GM23248 (cell line): ENCODE results near the gene PDE3B. TPM values are rescaled to one million over a fixed set of nuclear protein-coding genes. Genes with fewer than 3 reads are reported as not detected.

Experiments
- DNase-seq: peaks from one replicate; pipeline ENCODE4 v3.0.0-alpha.2; 2015
- H2AFZ ChIP-seq: fragments of 200-600 bp; sonication (generic); 2 replicates; pipeline ENCODE4 v1.6.1; 2016; ENCODE audit warnings: antibody characterized with exemption
- H3F3A ChIP-seq: fragments of 200-600 bp; sonication (generic); 2 replicates; pipeline ENCODE4 v1.6.1; 2016; ENCODE audit warnings: mild to moderate bottlenecking, antibody characterized with exemption, mixed run types; ENCODE audit not compliant: insufficient read depth
- H3K27ac ChIP-seq: fragments of 200-600 bp; sonication (generic); 2 replicates; pipeline ENCODE4 v1.5.1; 2016; ENCODE audit warnings: mild to moderate bottlenecking
- H3K27me3 ChIP-seq: fragments of 200-600 bp; sonication (generic); replicated peaks from 2 replicates; pipeline ENCODE4 v1.6.1; 2016; ENCODE audit warnings: mild to moderate bottlenecking; ENCODE audit not compliant: insufficient read depth
- H3K36me3 ChIP-seq: fragments of 200-600 bp; sonication (generic); 2 replicates; pipeline ENCODE4 v1.6.1; 2016; ENCODE audit warnings: low read depth, mild to moderate bottlenecking
- H3K4me1 ChIP-seq: fragments of 200-600 bp; sonication (generic); 2 replicates; pipeline ENCODE4 v1.6.1; 2016; ENCODE audit warnings: mild to moderate bottlenecking; ENCODE audit not compliant: insufficient read depth
- H3K4me2 ChIP-seq: fragments of 200-600 bp; sonication (generic); one replicate; pipeline ENCODE4 v1.6.1; 2016; ENCODE audit warnings: mild to moderate bottlenecking; ENCODE audit not compliant: unreplicated experiment
- H3K4me3 ChIP-seq: fragments of 200-600 bp; sonication (generic); 2 replicates; pipeline ENCODE4 v1.5.1; 2016; ENCODE audit warnings: mild to moderate bottlenecking
- H3K79me2 ChIP-seq: fragments of 200-600 bp; sonication (generic); 2 replicates; pipeline ENCODE4 v1.6.1; 2016; ENCODE audit warnings: mild to moderate bottlenecking; ENCODE audit not compliant: insufficient read depth
- H3K9ac ChIP-seq: fragments of 200-600 bp; sonication (generic); 2 replicates; pipeline ENCODE4 v1.6.1; 2016; ENCODE audit warnings: mild to moderate bottlenecking
- H3K9me2 ChIP-seq: fragments of 200-600 bp; sonication (generic); 2 replicates; pipeline ENCODE4 v1.6.1; 2016; ENCODE audit warnings: mixed run types, mild to moderate bottlenecking, moderate library complexity; ENCODE audit not compliant: insufficient read depth
- H3K9me3 ChIP-seq: fragments of 200-600 bp; sonication (generic); one replicate; pipeline ENCODE4 v1.6.1; 2017; ENCODE audit warnings: low read depth
- H4K20me1 ChIP-seq: fragments of 200-600 bp; sonication (generic); 2 replicates; pipeline ENCODE4 v1.6.0; 2016; ENCODE audit not compliant: insufficient read depth
- EZH2 ChIP-seq: fragments of 200-600 bp; sonication (generic); IDR thresholded peaks from 2 replicates; pipeline ENCODE4 v1.6.1; 2018; ENCODE audit warnings: antibody characterized with exemption, mild to moderate bottlenecking; ENCODE audit not compliant: insufficient read depth, poor library complexity, severe bottlenecking
- EZH2phosphoT487 ChIP-seq: fragments of 200-600 bp; sonication (generic); IDR thresholded peaks from 2 replicates; pipeline ENCODE4 v1.6.1; 2018; ENCODE audit warnings: antibody characterized with exemption, moderate library complexity, mild to moderate bottlenecking, low read depth; ENCODE audit not compliant: insufficient read depth
- WGBS, 2 experiments: methylation state at CpG; one replicate each; pipeline ENCODE4 v1.1.6; 2015 to 2017; ENCODE audit warnings: low lambda C conversion rate in 2 of 2, low coverage in 1 of 2; ENCODE audit errors: missing lambda C conversion rate in 2 of 2; 5-methylcytosine and 5-hydroxymethylcytosine counted together
- in situ Hi-C: fragments of 300-500 bp; cut with MboI; formaldehyde crosslinking; loops from 2 replicates; pipeline ENCODE4 v1.15.0; 2020
- polyA plus RNA-seq: library from polyadenylated mRNA; unstranded; fragments of >200 nt; fragmentation: Nextera tagmentation; extraction: Ambion mirVana; gene quantifications from 2 replicates; pipeline ENCODE4 v1.2.1, GENCODE V29; 2016
- total RNA-seq: library from RNA; depleted of rRNA; stranded (reverse); fragments of >200 nt; shearing (Covaris generic); gene quantifications from 2 replicates; pipeline ENCODE4 v1.2.3, GENCODE V29; 2014

PDE3B gene
- total and polyA plus RNA-seq, 2 experiments from 2014 or later: not detected

- Histone ChIP-seq H3K4me2 (no peak overlapping the region), H3K79me2 (no peaks in the 10 kb centered on the region), H3K27ac (no peak overlapping the region), H3K4me3 (no peak overlapping the region), H3K9me3 (no peaks in the 10 kb centered on the region), H3K36me3 (no peaks in the 10 kb centered on the region), H3K9ac (no peak overlapping the region), H3K27me3 (peaks cover 53% of the 10 kb centered on the region), H4K20me1 (no peaks in the 10 kb centered on the region), H3F3A (no peaks in the 10 kb centered on the region), H2AFZ (no peak overlapping the region), H3K9me2 (no peaks in the 10 kb centered on the region), H3K4me1 (peaks cover 9% of the 10 kb centered on the region; the same call in 1 of the 2 replicates)
- DNase-seq: no peak
- TF ChIP-seq EZH2phosphoT487 (no peak), EZH2 (no peak)
- in situ Hi-C loops: no loop called here
- 84 to 87% methylated on average over 6 of the region's 6 CpGs for WGBS, 2 experiments
These were observed 2.6 kb downstream of the PDE3B start for GRCh38 chr11:14645985-14646900.

GRCh38 chr11:14650064-14650463 is 6.5 kb downstream of the PDE3B start:
- no peaks in the 10 kb centered on the region for H3F3A ChIP-seq
- no peak for DNase-seq
- H3K9me2 ChIP-seq: no peaks in the 10 kb centered on the region
- H3K79me2 ChIP-seq: no peaks in the 10 kb centered on the region
- in situ Hi-C loops: no loop called here
- no peak overlapping the region for H3K9ac ChIP-seq
- no peaks in the 10 kb centered on the region for H3K36me3 ChIP-seq
- H3K4me1 ChIP-seq: peaks cover 3% of the 10 kb centered on the region; the same call in 1 of the 2 replicates
- H3K4me2 ChIP-seq: no peak overlapping the region
- no peak overlapping the region for H3K27ac ChIP-seq
- H3K27me3 ChIP-seq: peaks cover 56% of the 10 kb centered on the region
- no peaks in the 10 kb centered on the region for H3K9me3 ChIP-seq
- TF ChIP-seq EZH2 (no peak), EZH2phosphoT487 (no peak)
- no peak overlapping the region for H2AFZ ChIP-seq
- 59 to 67% methylated on average over 3 of the region's 3 CpGs for WGBS, 2 experiments
- H3K4me3 ChIP-seq: no peak overlapping the region
- no peaks in the 10 kb centered on the region for H4K20me1 ChIP-seq

DNA sequence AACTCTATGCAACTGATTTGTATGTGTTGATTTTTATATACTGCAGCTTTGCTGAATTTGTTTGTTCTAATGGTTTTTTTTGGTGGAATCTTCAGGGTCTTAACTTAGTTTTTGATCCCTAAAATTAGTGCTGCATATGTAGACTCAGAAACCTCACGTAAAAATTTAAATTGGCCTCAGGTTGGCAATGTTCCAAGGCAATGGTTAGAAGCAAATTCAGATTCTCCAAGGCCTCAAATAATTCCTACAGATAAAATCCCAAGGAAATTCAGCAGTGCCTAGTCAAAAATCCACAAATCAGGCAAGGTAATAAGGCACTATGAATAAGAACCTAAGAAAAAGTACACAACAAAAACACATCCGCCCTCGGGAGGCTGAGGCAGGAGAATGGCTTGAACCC is 9.5 kb downstream of the PDE3B start:
- Histone ChIP-seq H3K4me2 (no peak overlapping the region), H2AFZ (no peak overlapping the region), H3K36me3 (no peaks in the 10 kb centered on the region), H3K9me3 (no peaks in the 10 kb centered on the region), H3K9me2 (no peaks in the 10 kb centered on the region), H3K9ac (no peak overlapping the region), H3K27me3 (peaks cover 45% of the 10 kb centered on the region), H3F3A (no peaks in the 10 kb centered on the region), H3K4me3 (no peak overlapping the region), H4K20me1 (no peaks in the 10 kb centered on the region), H3K27ac (no peak overlapping the region), H3K4me1 (no peaks in the 10 kb centered on the region), H3K79me2 (no peaks in the 10 kb centered on the region)
- 40 to 68% methylated on average over 3 of the region's 3 CpGs for WGBS, 2 experiments
- TF ChIP-seq EZH2: no peak
- TF ChIP-seq EZH2phosphoT487: no peak
- DNase-seq: no peak
- in situ Hi-C loops: no loop called here

- in situ Hi-C loops: no loop called here
- no peak overlapping the region for H3K9ac ChIP-seq
- no peaks in the 10 kb centered on the region for H3K9me2 ChIP-seq
- peaks cover 31% of the 10 kb centered on the region for H3K27me3 ChIP-seq
- no peaks in the 10 kb centered on the region for H3K79me2 ChIP-seq
- 41 to 56% methylated on average over 3 of the region's 3 CpGs for WGBS, 2 experiments
- no peak for DNase-seq
- no peak for TF ChIP-seq EZH2phosphoT487
- no peak for TF ChIP-seq EZH2
- H2AFZ ChIP-seq: no peak overlapping the region
- no peak overlapping the region for H3K4me2 ChIP-seq
- H3K4me3 ChIP-seq: no peak overlapping the region
- H3K9me3 ChIP-seq: no peaks in the 10 kb centered on the region
- no peaks in the 10 kb centered on the region for H4K20me1 ChIP-seq
- H3F3A ChIP-seq: no peaks in the 10 kb centered on the region
- no peak overlapping the region for H3K27ac ChIP-seq
- H3K36me3 ChIP-seq: no peaks in the 10 kb centered on the region
- H3K4me1 ChIP-seq: no peaks in the 10 kb centered on the region
These were observed 11.8 kb downstream of the PDE3B start for GRCh38 chr11:14655435-14655834.
